Fibroblast of peridontal ligament (primary cell): ENCODE data around the gene MAP1LC3B.

Experiments
- DNase-seq: peaks from one replicate; pipeline ENCODE4 v3.0.0-alpha.2; 2010; ENCODE audit errors: extremely low read depth

Gene MAP1LC3B

GRCh38 chr16:87409781-87410180 is 17.6 kb downstream of the MAP1LC3B start:
- no peak for DNase-seq

GRCh38 chr16:87410530-87410929 is 18.4 kb downstream of the MAP1LC3B start:
- DNase-seq = no peak

GRCh38 chr16:87410968-87411367 is 18.8 kb downstream of the MAP1LC3B start:
- no peak for DNase-seq

GRCh38 chr16:87411375-87412271 is 19.5 kb downstream of the MAP1LC3B start:
- no peak for DNase-seq

GRCh38 chr16:87412371-87412995 is 20.3 kb downstream of the MAP1LC3B start:
- no peak for DNase-seq

- DNase-seq = no peak
These were observed 20.9 kb downstream of the MAP1LC3B start for GRCh38 chr16:87412996-87413421.

- no peak for DNase-seq
These were observed 22.1 kb downstream of the MAP1LC3B start for GRCh38 chr16:87414251-87414680.

GRCh38 chr16:87415441-87415840 is 23.3 kb downstream of the MAP1LC3B start:
- no peak for DNase-seq

- DNase-seq = peak; percentile 86
These were observed 24.8 kb downstream of the MAP1LC3B start for GRCh38 chr16:87416826-87417527.

GRCh38 chr16:87417528-87417910 is 25.4 kb downstream of the MAP1LC3B start:
- no peak for DNase-seq

GRCh38 chr16:87418216-87418615 is 26.1 kb downstream of the MAP1LC3B start:
- DNase-seq = no peak

GRCh38 chr16:87418644-87419043 is 26.5 kb downstream of the MAP1LC3B start:
- no peak for DNase-seq

GRCh38 chr16:87420026-87421002 is 28.2 kb downstream of the MAP1LC3B start:
- DNase-seq = no peak

- DNase-seq = no peak
These were observed 29.1 kb downstream of the MAP1LC3B start for GRCh38 chr16:87421003-87421912.

GRCh38 chr16:87422106-87422505 is 30.0 kb downstream of the MAP1LC3B start:
- no peak for DNase-seq

- DNase-seq = no peak
These were observed 31.3 kb downstream of the MAP1LC3B start for GRCh38 chr16:87423429-87423828.

GRCh38 chr16:87424266-87424665 is 32.1 kb downstream of the MAP1LC3B start:
- DNase-seq = no peak

- DNase-seq = no peak
These were observed 33.8 kb downstream of the MAP1LC3B start for GRCh38 chr16:87425941-87426340.

GRCh38 chr16:87426423-87427215 is 34.5 kb downstream of the MAP1LC3B start:
- DNase-seq = no peak
